Brain microvascular endothelial cell (primary cell): ENCODE measurements around the gene GNAO1.

Experiments used
- DNase-seq: peaks from one replicate; pipeline ENCODE4 v3.0.0-alpha.2; 2020
- H3K27ac ChIP-seq: fragments of 250-450 bp; sonication (Bioruptor Pico); 2 replicates; pipeline ENCODE4 v1.5.1; 2020; ENCODE audit warnings: mild to moderate bottlenecking, moderate library complexity
- H3K27me3 ChIP-seq: fragments of 250-450 bp; sonication (Bioruptor Pico); replicated peaks from 2 replicates; pipeline ENCODE4 v1.5.1; 2020; ENCODE audit warnings: mild to moderate bottlenecking
- H3K36me3 ChIP-seq: fragments of 250-450 bp; sonication (Bioruptor Pico); replicated peaks from 2 replicates; pipeline ENCODE4 v1.5.1; 2020; ENCODE audit warnings: mild to moderate bottlenecking
- H3K4me3 ChIP-seq: 2 replicates; pipeline ENCODE4 v1.5.1; 2011; ENCODE audit warnings: low read depth, mild to moderate bottlenecking, control low read depth, low read length, moderate library complexity
- CTCF ChIP-seq: IDR thresholded peaks from 2 replicates; pipeline ENCODE4 v1.5.1; 2011; ENCODE audit warnings: low read depth, mild to moderate bottlenecking, moderate library complexity, low read length, control low read depth, inconsistent platforms; ENCODE audit errors: missing control alignments
- in situ Hi-C: cut with HindIII; loops from 2 replicates; pipeline ENCODE4 v1.10.0; 2017; ENCODE audit warnings: low sequenced_read_pairs, low pct_ligation_motif_present

The GNAO1 gene

GRCh38 chr16:56281249-56281805 lies 90.0 kb downstream of the GNAO1 start:
- H3K27me3 ChIP-seq = no peaks in the 10 kb centered on the region
- no peak overlapping the region for H3K4me3 ChIP-seq
- no peaks in the 10 kb centered on the region for H3K36me3 ChIP-seq
- H3K27ac ChIP-seq = no peak overlapping the region
- DNase-seq = peak; percentile 11
- peak; percentile 68 for TF ChIP-seq CTCF
- in situ Hi-C loops = no loop called here

GRCh38 chr16:56282451-56282850 lies 91.2 kb downstream of the GNAO1 start:
- no peak for TF ChIP-seq CTCF
- DNase-seq = no peak

GRCh38 chr16:56284521-56284920 lies 93.2 kb downstream of the GNAO1 start:
- DNase-seq = no peak
- no peak overlapping the region for H3K27ac ChIP-seq
- H3K4me3 ChIP-seq = no peak overlapping the region
- H3K27me3 ChIP-seq = no peaks in the 10 kb centered on the region
- in situ Hi-C loops = no loop called here
- TF ChIP-seq CTCF = no peak
- no peaks in the 10 kb centered on the region for H3K36me3 ChIP-seq

More at GRCh38 chr16:56282451-56282850, 91.2 kb downstream of the GNAO1 start:
- no peaks in the 10 kb centered on the region for H3K27me3 ChIP-seq
- no peak overlapping the region for H3K4me3 ChIP-seq
- no peaks in the 10 kb centered on the region for H3K36me3 ChIP-seq
- in situ Hi-C loops = no loop called here
- no peak overlapping the region for H3K27ac ChIP-seq

- in situ Hi-C loops = no loop called here
- Histone ChIP-seq H3K27me3 (no peaks in the 10 kb centered on the region), H3K4me3 (no peak overlapping the region), H3K36me3 (no peaks in the 10 kb centered on the region), H3K27ac (no peak overlapping the region)
- peak; percentile 29 for DNase-seq
- TF ChIP-seq CTCF = no peak
Observed at GRCh38 chr16:56286809-56287208, 95.5 kb downstream of the GNAO1 start.

GRCh38 chr16:56288019-56288418 lies 96.7 kb downstream of the GNAO1 start:
- no peak for DNase-seq
- no peak overlapping the region for H3K4me3 ChIP-seq
- no peak for TF ChIP-seq CTCF
- no peaks in the 10 kb centered on the region for H3K27me3 ChIP-seq
- in situ Hi-C loops = no loop called here
- H3K27ac ChIP-seq = no peak overlapping the region
- no peaks in the 10 kb centered on the region for H3K36me3 ChIP-seq

- in situ Hi-C loops = no loop called here
- Histone ChIP-seq H3K27ac (no peak overlapping the region), H3K4me3 (no peak overlapping the region), H3K36me3 (no peaks in the 10 kb centered on the region), H3K27me3 (no peaks in the 10 kb centered on the region)
- TF ChIP-seq CTCF = no peak
- no peak for DNase-seq
Observed at GRCh38 chr16:56289416-56289815, 98.1 kb downstream of the GNAO1 start.
